Ascending aorta (tissue), 2 donors: ENCODE measurements around the gene GRHL3. TPM values are rescaled to one million over a fixed set of nuclear protein-coding genes. Genes with fewer than 3 reads are reported as not detected.

ENCODE experiments used
- DNase-seq, 2 donors: peaks; one replicate each; pipeline ENCODE4 v3.0.0-alpha.2; 2019; ENCODE audit warnings: low spot score in 2 of 2
- H3K27ac ChIP-seq, 2 donors: fragments of 200-600 bp; sonication (generic); one replicate each; pipeline ENCODE4 v1.5.1; 2016 to 2017; ENCODE audit warnings: mild to moderate bottlenecking in 1 of 2
- H3K27me3 ChIP-seq: fragments of 200-600 bp; sonication (generic); one replicate; pipeline ENCODE4 v1.5.1; 2017
- H3K36me3 ChIP-seq, 2 donors: fragments of 200-600 bp; sonication (generic); one replicate each; pipeline ENCODE4 v1.5.1; 2016
- H3K4me1 ChIP-seq, 2 donors: fragments of 200-600 bp; sonication (generic); one replicate each; pipeline ENCODE4 v1.5.1; 2016 to 2017; ENCODE audit warnings: mild to moderate bottlenecking in 1 of 2
- H3K4me3 ChIP-seq, 2 donors: fragments of 200-600 bp; sonication (generic); one replicate each; pipeline ENCODE4 v1.5.1; 2016 to 2017; ENCODE audit warnings: mild to moderate bottlenecking in 1 of 2
- H3K9me3 ChIP-seq, 2 donors: fragments of 200-600 bp; sonication (generic); one replicate each; pipeline ENCODE4 v1.5.1; 2016
- CTCF ChIP-seq, 3 experiments: fragments of 200-600 bp in 2 of 3; fragments of 450-650 bp in 1 of 3; sonication (generic) in 2 of 3; IDR thresholded peaks; one replicate each; pipeline ENCODE4 v1.5.1; 2016 to 2019; ENCODE audit warnings: antibody characterized with exemption in 3 of 3, mild to moderate bottlenecking in 1 of 3, moderate library complexity in 1 of 3
- intact Hi-C: fragments of 100-400 bp; cut with DNase I; formaldehyde crosslinking; loops from one replicate; pipeline ENCODE4 v1.15.1; 2023
- total RNA-seq: library from RNA; depleted of rRNA; stranded (reverse); fragments of >200 nt; gene quantifications from one replicate; pipeline ENCODE4 v1.1.0, GENCODE V29; 2016

The GRHL3 gene
- total RNA-seq, 1 donor from 2014 or later: not detected

DNA sequence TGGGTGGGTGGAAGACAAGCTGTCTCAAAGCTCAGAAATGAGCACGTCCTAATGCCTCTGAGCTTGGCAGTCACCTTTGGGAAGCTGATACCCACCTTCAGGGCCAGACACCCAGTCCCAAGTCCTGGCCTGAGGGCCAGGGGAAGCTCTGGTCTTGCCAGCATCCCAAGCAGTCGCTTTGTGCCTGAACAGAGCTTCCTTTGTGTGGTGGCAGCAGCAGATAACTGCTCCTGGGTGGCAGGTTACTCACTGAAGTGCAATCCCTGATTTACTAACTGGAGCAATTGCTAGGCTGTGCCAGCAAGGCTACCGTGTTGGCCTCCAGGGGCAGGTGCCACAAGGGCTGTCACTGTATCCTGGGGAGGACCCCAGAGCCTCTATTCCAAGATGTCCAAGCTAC is 40.4 kb upstream of the GRHL3 start:
- H3K27ac ChIP-seq: no peak overlapping the region
- no peaks in the 10 kb centered on the region for H3K9me3 ChIP-seq
- no peaks in the 10 kb centered on the region for H3K27me3 ChIP-seq
- no peak overlapping the region for H3K4me3 ChIP-seq
- intact Hi-C loops: no loop called here
- no peak for DNase-seq
- H3K36me3 ChIP-seq: no peaks in the 10 kb centered on the region
- no peaks in the 10 kb centered on the region for H3K4me1 ChIP-seq
- TF ChIP-seq CTCF (IDR thresholded peaks at IDR 0.05): no peak

DNA sequence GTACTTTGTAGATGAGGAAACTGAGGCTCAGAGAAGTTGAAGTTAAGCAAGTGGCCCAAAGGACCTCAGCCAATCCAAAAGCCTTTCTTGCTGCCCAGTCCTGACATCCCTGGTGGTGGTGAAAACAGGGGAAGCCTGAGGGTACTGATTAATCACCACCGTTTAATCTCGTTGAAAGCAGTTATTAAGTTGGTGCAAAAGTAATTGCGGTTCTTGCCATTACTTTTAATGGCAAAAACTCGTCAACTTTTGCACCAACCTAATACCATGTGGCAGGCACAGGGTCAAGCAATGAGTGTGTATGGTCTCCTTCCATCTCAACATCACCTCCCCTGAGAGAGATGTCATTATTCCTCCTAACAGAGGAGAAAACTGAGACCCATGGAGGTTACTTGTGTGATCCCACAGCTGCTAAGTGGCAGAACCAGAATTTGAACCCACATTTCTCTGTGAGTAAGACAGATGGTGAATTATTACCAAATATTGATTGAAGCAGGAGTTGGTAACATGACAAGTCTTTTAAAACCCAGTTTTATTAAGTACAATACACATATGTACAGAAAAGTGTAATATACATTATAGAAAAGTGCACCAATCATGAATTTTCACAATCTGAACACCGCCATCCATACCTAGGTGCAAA is 39.4 kb upstream of the GRHL3 start:
- DNase-seq: no peak
- Histone ChIP-seq H3K36me3 (no peaks in the 10 kb centered on the region), H3K4me1 (no peaks in the 10 kb centered on the region), H3K27ac (no peak overlapping the region), H3K9me3 (no peaks in the 10 kb centered on the region), H3K27me3 (no peaks in the 10 kb centered on the region), H3K4me3 (no peak overlapping the region)
- intact Hi-C loops: no loop called here
- TF ChIP-seq CTCF (IDR thresholded peaks at IDR 0.05): no peak

DNA sequence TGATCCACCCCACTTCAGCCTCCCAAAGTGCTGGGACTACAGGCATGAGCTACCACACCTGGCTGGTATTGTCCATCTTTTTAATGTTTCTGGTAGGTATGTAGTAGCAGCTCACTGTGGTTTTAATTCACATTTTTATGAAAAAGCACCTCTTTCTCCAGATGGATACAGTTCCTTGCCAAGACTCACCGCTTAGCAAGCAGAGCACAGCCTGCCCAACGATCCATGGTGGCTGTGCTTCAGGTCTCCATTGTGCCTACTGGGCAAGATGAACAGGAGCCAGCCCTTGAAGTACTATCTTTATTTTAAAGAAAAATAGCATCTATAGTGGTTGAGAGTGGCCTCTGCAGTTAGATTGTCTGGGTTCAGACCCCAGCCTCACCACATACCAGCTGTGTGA is 37.6 kb upstream of the GRHL3 start:
- no peaks in the 10 kb centered on the region for H3K9me3 ChIP-seq
- intact Hi-C loops: no loop called here

DNA sequence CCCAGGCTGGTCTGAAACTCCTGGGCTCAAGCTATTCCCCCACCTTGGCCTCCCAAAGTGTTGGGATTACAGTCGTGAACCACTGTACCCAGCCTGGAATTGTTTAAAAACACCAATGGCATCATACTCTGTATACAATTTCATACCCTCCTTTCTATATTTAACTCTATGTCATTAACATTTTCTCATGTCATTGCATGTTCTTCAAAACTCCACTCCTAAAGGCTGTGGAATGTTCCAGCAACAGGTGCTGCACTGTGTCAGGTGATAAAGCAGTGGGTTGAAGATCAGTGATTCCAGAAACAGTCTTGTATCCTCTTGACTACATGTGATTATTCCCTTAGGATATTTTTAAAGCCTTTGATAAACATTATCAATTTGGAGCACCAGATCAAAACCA is 36.7 kb upstream of the GRHL3 start:
- Histone ChIP-seq H3K9me3 (no peaks in the 10 kb centered on the region), H3K4me1 (no peaks in the 10 kb centered on the region), H3K27me3 (no peaks in the 10 kb centered on the region), H3K4me3 (no peak overlapping the region), H3K36me3 (no peaks in the 10 kb centered on the region), H3K27ac (no peak overlapping the region)
- DNase-seq: no peak
- intact Hi-C loops: no loop called here
- no peak for TF ChIP-seq CTCF (IDR thresholded peaks at IDR 0.05)

More for the DNA sequence above, 37.6 kb upstream of the GRHL3 start:
- no peak for DNase-seq
- no peak overlapping the region for H3K4me3 ChIP-seq
- H3K27ac ChIP-seq: no peak overlapping the region
- H3K4me1 ChIP-seq: no peaks in the 10 kb centered on the region
- TF ChIP-seq CTCF (IDR thresholded peaks at IDR 0.05): no peak
- no peaks in the 10 kb centered on the region for H3K27me3 ChIP-seq
- no peaks in the 10 kb centered on the region for H3K36me3 ChIP-seq

- intact Hi-C loops: no loop called here
- no peak for DNase-seq
- H3K9me3 ChIP-seq: no peaks in the 10 kb centered on the region
- TF ChIP-seq CTCF (IDR thresholded peaks at IDR 0.05): no peak
- no peak overlapping the region for H3K27ac ChIP-seq
- no peaks in the 10 kb centered on the region for H3K4me1 ChIP-seq
- H3K4me3 ChIP-seq: no peak overlapping the region
- H3K27me3 ChIP-seq: no peaks in the 10 kb centered on the region
- H3K36me3 ChIP-seq: no peaks in the 10 kb centered on the region
These were observed 35.6 kb upstream of the GRHL3 start for GRCh38 chr1:24283326-24284155.
